ENCODE data around the gene TANGO6.

Gene TANGO6

DNA sequence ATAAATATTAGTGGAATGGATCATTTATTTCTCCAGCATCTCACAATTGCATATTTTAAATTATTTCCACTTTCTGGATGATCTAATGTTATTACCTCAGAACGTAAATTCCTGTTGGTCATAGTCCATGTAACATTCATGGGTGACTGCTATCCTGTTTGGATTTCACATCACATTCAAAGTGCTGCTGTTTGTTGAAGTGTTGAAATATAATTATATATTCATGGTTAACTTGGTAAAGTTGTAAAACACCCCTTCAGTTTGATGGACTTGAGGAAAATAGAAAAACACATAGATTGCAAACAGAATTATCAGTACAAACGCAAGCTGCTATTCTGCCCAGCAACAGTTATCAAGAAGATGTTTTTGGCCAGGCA, 59.6 kb downstream of the TANGO6 start:
- DNase-seq: no peak
- intact Hi-C loops (cut with DNase I): loop anchor here (1.0 kb wide), 2 partner anchors 202 to 221 kb away; partner anchors contain the start of gene HAS3

DNA sequence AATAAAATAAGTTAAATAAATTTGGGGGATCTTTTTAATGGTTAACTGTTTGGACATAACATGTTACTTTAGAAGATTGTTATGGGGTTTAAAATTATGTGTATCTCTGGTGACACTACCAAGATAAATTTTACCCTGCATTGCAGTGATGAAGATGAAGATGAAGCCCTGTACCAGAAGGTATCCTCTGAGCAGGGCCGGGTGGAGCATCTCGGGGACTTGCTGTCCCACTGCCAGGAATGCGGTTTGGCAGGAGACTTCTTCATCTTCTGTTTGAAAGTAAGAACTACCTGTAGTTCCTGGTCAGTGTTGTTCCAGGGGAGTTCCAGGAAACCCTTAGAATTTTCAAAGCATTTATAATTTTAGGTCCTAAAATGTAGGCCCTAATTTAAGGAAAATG, 64.0 kb downstream of the TANGO6 start:
- intact Hi-C loops (cut with DNase I): no loop called here
- DNase-seq: no peak

DNA sequence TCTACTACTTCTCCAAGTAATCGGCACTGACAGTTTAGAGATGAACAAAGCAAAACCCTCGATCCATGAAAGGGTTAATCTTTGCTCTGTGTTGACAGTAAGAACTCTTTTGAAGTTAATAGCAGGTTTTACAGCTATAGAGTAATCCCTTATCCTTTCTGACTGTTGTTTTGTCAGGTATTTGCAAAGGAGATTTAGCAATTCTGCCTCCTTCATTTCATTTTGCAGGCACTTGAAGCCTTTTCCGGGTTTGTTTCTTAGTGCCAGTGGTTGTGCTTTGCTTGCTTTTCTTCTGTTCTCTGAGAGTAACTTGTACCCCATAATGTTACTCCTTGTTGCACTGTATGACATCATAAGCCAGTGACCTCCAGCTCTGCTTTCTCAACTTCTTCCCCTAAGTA, 64.5 kb downstream of the TANGO6 start:
- intact Hi-C loops (cut with DNase I): no loop called here
- DNase-seq: no peak

DNA sequence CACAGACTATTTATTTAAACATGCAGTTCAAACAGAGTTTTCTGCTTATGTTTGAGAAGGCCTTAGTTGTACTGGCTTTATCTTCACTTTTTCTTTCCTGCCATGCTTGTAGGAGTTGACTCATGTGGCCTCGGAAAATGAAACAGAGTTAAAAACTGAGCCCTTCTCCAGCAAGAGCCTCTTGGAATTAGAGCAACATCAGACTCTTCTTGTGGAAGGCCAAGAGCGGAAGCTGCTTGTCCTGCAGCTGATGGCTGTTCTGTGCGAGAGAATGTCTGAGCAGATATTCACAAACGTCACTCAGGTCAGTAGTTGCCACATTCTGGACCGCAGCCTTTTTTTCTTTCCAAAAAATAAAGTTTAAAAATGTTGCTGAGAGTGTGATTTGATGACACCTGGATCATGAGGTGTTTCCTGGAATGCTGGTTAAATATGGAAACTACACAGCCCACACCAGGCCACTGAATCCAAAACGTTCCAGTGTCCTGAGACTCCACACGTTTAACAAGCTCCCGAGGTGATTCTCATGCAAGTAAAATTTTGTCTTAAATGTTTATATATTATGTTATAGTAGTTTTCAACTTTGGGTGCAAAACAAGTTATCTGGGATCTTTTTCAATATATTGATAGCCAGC, 65.9 kb downstream of the TANGO6 start:
- no peak for DNase-seq
- intact Hi-C loops (cut with DNase I): no loop called here

DNA sequence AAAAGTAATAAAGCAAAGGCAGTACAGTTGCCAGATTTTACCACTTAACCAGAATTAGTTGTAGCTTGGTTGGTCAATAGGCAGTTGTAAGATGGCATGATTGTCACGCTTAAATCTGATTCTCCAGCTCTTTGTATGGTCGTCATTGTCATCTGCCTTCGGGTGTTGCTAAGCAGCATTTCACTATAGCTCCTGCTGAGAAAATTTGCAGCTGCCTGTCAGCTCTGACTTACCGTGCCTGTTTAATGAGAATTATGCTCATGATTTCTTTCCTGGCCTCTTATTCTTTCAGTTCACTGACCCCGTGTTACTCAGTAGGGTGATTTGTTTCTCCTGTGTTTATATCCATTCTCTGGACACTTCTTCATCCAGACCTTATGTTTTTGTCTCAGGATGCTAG, 66.7 kb downstream of the TANGO6 start:
- intact Hi-C loops (cut with DNase I): no loop called here
- DNase-seq: no peak

DNA sequence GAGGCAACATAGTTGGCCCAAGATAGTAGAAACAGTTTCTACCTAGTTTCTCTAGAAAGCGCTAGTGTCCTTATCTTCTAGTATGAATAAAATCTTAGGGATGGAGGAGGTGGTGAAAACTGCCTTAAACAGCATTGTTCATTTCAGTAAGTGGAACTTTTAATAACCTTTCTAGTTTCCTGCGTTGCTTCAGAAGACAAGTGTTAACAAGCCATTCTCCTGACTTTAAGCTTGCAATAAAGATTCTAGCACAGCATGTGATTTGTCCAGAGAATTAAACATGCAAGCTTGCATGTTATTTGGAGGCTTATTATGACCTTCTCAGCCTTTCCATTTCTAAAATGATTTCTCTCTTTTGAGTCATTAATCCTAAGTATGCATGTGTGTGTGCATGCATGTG, 72.3 kb downstream of the TANGO6 start:
- intact Hi-C loops (cut with DNase I): no loop called here
- no peak for DNase-seq

DNA sequence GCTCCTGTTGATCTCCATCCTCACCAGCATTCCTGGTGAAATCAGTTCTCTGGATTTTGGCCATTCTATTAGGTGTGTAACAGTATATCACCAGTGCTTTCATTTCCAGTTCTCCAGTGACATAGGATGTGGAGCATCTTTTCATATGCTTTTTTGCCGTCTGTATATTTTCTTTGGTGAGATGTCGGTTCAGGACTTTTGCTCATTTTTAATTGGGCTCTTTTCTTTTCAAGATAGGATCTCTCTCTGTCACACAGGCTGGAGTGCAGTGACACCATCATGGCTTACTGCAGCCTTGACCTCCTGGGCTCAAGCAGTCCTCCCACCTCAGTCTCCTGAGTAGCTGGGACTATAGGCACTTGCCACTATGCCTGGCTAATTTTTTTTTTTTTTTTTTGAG, 74.2 kb downstream of the TANGO6 start:
- intact Hi-C loops (cut with DNase I): no loop called here

DNA sequence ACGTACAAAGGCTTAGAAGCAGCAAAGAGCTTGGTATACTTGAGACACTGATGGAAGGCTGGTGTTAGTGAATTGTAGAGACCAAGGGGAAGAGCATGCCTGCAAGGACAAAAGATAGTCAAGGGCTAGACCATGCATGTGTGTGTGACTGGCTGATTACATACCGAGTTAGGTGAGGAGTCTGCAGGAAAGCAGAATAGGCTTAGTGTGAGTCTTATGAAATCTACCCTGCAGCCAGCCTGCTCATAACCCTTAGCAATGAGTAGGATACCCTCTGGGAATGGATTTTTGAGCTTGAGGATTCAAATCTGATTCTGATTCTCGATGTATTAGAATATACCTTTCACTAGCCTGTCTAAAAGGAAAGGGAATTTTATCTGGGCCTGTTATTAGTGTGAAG, 77.0 kb downstream of the TANGO6 start:
- no peak for DNase-seq
- intact Hi-C loops (cut with DNase I): no loop called here

More for the DNA sequence above, 74.2 kb downstream of the TANGO6 start:
- DNase-seq: no peak

DNA sequence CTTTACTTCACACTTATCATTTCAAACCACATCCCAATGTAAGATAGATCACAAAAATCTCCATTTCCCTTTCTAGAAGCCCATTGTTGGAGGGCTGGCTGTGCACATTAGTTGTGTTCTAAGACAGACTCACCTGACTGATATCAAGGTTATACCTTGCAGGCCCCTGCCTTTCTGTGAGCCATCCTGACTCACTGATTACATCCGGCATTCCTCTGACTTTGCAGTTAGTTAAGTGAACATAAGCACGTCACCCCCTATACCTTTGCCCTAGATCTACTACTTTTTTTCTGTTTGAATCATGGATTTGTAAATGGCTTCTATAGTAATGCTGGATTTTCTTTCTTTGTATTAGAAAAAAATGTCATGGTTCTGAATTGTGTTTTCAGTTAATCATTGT, 78.3 kb downstream of the TANGO6 start:
- intact Hi-C loops (cut with DNase I): no loop called here
- DNase-seq: no peak

DNA sequence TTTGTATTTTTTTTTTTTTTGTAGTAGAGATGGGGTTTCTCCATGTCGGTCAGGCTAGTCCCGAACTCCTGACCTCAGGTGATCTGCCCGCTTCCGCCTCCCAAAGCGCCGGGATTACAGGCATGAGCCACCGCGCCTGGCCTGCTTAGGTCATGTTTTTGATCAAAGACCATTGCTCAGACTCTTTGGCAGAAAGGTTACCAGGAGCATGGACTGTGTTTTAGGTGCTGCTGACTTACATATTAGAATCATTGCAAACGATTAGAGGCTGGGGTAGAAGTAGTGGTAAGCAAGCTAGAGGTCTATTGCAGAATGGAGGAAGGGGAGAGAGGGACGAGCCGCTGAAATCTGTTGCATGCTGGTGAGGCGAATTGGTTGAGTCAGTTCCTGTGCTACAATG, 79.8 kb downstream of the TANGO6 start:
- intact Hi-C loops (cut with DNase I): no loop called here
- no peak for DNase-seq

DNA sequence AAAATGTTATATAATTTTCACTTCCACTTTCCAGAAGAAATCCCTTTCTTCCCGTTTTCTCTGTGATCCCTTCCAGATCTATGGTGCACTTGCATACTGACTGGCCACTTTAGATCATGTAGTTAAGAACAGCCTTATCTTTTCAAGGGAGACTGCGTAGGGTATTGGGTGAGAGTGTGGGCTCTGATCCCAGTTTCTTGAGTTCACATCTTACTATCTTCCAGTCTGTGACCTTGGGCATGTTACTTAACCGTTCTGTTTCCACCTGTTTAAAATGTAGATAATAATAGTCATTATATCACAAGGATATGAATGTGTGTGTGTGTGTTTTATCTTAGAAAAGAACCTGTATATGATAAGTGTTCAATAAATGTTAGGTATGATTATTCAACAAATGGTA, 83.7 kb downstream of the TANGO6 start:
- no peak for DNase-seq
- intact Hi-C loops (cut with DNase I): no loop called here

DNA sequence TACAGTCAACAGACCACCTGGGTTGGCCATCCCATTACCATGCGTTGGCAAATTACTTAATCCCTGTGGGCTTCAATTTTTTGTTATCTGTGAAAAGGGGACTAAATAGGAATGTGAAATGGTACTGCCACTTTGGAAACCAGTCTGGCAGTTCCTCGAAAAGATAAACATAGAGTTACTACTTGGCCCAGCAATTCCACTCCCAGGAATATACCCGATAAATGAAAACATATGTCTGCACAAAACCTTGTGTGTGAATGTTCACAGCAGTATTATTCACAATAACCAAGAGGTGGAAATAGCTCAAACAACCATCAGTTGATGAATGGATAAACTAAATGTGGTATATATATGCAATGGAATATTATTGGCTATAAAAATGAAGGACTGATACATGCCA, 87.9 kb downstream of the TANGO6 start:
- intact Hi-C loops (cut with DNase I): no loop called here
- no peak for DNase-seq

DNA sequence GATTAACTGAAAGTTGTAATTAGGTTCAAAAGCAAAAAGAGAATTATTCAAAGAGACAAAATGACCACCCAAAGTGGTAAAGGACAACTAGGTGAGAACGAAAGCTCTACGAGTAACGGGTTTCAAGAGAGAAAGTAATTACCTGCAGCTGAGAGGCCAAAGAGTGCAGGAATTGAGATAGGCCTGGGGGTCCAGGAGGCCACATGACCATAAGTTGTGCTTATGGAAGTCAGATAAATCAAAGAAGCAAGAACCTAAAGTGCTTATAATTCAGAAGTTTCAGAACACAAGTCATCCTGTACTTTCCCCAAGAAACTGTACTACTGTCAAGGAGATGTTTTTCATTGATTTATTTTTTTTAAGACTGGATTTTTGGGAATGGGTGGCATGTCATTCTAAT, 91.1 kb downstream of the TANGO6 start:
- no peak for DNase-seq
- intact Hi-C loops (cut with DNase I): no loop called here

DNA sequence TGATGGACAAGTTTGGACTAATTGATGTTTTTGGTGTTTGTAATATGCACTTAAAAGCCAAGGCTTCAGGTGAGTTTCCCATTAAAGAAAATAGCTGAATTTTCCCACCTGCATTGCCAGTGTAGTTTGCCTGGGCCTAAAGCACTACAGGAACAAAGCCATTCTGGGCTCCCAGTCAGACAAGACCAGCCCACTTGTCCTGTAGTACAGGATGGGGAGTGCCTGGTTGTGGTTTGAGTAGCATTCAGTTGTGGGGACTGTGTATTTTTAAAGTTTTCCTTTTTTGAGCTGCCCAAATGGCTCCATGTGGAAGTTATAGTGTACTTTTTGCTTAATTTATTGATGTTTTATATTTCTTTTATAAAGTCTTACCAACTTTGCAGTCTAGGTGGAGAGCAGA, 91.7 kb downstream of the TANGO6 start:
- intact Hi-C loops (cut with DNase I): no loop called here
- no peak for DNase-seq

DNA sequence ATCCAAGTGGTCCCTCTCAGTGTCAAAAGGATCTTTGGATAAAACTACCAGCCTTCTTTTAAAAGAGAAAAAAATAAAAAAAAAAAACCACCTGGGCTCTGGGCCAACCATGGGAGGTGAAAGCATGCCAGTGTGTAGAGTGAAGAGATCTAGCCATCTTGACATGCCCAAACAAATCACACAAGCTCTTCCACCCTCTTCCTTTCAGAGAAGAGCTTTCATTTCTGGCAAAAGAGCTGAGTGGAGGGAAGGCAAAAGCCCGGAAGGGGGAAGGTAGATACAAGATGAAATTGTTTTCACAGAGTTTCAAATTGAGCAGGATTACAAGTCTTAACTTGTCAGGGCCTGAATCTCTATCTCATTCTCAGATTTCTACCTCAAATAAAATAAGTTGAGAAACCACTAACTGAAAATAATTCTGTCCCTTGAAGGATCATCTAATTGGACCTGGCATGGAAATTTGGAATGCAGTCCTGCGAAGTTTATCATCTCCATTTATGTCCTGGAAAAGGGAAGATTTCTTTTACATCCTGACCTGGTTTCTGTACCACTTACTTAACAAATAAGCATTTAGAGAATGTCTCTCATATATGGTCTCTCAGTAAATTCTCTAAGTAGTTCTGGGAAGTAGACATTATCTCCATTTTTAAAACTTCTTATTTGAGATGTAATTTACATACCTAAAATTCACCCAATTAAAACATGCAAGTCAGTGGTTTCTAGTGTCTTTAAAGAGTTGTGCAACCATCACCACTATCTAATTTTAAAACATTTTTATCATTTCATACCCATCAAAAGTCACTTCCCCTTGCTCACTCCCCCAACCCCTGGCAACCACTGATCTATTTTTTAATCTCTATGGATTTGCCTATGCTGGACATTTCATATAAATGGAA, 93.7 kb downstream of the TANGO6 start:
- intact Hi-C loops (cut with DNase I): no loop called here
- DNase-seq: no peak

DNA sequence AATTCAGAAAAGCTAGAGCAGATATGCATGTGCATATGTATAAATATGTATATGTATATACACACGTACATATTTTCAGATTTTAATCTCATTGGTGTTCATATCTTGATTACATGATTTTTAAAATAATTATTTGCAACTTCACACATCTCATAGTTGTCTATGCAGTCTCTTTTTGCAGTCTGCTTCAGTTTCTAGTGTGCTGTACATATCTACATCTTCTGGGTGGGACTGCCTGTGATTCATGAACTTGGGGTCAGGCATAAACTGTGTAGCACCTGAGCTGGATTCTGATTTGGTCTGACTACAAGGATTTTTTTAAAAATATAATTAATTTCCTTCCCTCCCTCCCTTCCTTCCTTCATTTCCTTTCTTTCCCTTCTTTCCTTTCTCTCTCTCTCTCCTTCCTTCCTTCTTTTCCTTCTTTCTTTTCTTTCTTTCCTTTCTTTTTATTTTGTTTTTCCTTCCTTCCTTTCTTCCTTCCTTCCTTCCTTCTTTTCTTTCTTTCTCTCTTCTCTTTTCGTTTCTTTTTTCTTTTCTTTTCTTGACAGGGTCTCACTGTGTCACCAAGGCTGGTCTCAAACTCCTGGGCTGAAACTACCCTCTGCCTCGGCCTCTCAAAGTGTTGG, 96.5 kb downstream of the TANGO6 start:
- intact Hi-C loops (cut with DNase I): no loop called here
- DNase-seq: no peak

DNA sequence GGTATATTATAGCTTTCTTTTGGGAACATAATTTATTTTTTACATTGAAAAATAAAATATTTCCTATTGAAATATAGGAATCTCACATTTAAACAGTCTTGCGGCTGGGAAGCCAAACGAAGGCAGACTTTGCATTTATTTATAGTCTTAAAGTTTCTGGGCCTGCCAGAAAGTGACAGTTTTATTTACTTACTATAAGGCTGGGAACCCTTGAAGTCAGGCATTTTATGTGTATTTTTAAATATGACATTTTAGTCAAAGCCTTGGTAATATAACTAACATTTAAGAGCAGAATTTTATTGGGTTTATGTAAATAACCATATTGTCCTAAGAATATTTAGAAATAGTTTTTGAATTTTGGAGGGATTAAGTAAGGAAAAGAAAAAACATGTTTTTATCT, 97.5 kb downstream of the TANGO6 start:
- DNase-seq: no peak
- intact Hi-C loops (cut with DNase I): no loop called here

DNA sequence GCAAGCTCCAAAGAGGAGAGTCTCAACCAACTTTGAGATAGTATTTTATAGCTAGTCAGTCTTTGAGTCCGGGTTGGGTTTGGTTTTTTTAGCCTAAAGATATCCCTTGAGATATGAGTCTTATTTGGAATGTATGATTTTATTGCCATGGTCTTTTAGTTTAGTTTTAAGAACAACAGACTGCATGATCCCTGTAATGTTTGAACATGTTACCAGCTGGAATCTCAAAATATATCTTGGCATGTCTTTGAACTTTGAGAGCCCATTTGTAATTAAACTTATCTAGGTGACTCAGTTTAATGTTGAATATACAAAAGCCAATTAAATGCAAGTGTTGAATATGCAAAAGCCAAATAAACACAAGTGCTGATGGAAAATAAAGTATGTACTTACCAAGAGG, 100.6 kb downstream of the TANGO6 start:
- intact Hi-C loops (cut with DNase I): no loop called here
- DNase-seq: no peak

DNA sequence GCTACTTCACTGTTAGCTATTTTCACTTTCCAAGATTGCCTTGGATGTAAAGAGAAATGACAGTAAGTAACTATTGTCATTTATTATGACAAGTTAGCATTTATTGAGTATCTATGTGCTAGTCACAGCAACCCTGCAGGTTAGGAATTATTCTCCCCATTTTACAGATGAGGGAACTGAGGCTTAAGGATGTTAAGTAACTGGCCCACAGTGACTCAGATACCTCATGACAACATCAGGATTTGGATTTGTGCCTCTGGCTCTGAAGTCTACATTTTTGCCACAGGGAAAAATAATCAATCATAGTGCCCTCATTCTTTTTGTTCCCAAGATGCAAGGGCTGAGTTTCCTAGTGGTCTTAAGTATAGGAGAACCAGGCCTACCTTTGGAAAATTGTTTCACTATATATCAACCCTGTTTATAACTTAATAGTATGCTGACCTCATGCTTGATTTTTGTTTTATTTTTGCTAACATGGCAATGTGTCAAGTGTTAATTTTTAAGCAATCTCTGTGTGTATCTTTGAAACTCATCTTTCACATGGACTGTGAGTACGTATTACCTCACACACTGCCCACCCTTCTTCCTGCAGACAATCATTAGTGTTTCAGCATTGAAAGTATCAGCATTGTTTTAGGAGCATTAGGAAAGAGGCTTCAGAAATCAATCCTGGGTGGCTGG, 105.0 kb downstream of the TANGO6 start:
- intact Hi-C loops (cut with DNase I): no loop called here
- DNase-seq: no peak

DNA sequence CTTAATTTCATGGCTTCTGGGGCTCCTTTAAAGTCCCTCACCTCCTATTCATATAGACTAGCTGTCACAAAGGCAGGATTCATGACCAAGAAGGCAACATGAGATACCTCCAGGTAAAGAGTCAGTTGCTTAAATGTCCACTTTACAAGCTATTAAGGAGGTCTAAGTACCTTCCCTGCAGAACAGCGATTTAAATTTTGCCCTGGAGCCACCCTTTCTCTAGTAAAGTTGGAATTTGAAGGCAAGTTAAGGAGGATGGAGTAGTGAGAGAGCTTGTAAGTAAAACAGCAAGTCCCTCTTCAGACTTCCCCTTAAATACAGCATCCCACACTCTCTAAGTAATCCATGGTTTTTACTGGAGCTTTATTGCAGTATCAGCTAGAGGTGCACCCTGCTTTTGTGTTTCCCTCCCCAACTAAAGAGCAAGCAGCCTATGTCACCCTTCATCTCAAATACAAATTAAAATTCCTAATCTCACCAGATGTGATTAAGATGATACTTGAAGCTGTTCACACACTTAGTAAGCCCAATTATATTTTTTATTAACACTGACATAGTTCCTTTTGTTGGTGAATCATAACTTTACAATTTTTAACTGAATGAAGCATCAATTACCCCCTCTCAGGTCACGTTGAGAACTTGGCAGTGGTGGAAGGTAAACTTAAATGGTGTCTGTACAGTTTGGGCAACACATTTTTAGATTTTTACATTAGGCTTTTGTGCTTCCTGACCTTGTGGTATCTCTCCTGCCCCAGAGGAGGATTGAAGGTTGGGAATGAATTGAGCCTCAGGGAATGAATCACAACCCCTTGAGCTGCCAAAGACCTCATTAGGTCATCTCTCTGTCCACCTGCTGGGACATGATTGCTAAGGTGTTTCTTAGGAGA, 108.9 kb downstream of the TANGO6 start:
- intact Hi-C loops (cut with DNase I): no loop called here
- no peak for DNase-seq

Data from posterior cingulate gyrus (tissue), 11 donors.